Measurements from ENCODE around the gene RABL3. TPM values are rescaled to one million over a fixed set of nuclear protein-coding genes. Genes with fewer than 3 reads are reported as not detected.
A peak's percentile ranks its signal among the peaks of the same experiment; 100 is the strongest.
"Not testable (repeated sequence)": the region's sequence is repeated elsewhere in the genome, so short reads cannot be mapped to it uniquely, and the experiment has no call there.

Gene RABL3
- total RNA-seq, 3 donors from 2014 or later, result 30.8 to 39.8 (median 36.5) TPM

- DNase-seq, result no peak
- H3K9me3 Mint-ChIP-seq, result no peaks in the 10 kb centered on the region
- ATAC-seq, result no peak
- no peaks in the 10 kb centered on the region for H3K27me3 Mint-ChIP-seq (ENCODE audit: low read depth)
- no peak overlapping the region for H3K4me3 Mint-ChIP-seq
- peaks cover 9% of the 10 kb centered on the region for H3K36me3 Mint-ChIP-seq (ENCODE audit: insufficient read depth)
- peaks cover 66% of the 10 kb centered on the region for H3K4me1 Mint-ChIP-seq (ENCODE audit: low read depth)
Measured at GRCh38 chr3:120763601-120764000, 21.3 kb upstream of the RABL3 start.

GRCh38 chr3:120762615-120763014 is 20.3 kb upstream of the RABL3 start:
- Mint-ChIP-seq H3K27me3 (ENCODE audit: low read depth) (no peaks in the 10 kb centered on the region), H3K9me3 (no peaks in the 10 kb centered on the region), H3K4me3 (no peak overlapping the region), H3K4me1 (ENCODE audit: low read depth) (peaks cover 59% of the 10 kb centered on the region), H3K36me3 (ENCODE audit: insufficient read depth) (peaks cover 10% of the 10 kb centered on the region)
- DNase-seq, result no peak
- no peak for ATAC-seq

DNA sequence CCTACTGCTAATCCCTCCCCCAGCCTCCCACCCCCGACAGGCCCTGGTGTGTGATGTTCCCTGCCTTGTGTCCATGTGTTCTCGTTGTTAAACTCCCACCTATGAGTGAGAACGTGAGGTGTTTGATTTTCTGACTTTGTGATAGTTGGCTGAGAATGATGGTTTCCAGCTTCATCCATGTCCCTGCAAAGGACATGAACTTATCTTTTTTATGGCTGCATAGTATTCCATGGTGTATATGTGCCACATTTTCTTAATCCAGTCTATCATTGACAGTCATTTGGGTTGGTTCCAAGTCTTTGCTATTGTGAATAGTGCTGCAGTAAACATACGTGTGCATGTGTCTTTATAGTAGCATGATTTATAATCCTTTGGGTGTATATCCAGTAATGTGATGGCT is 16.2 kb upstream of the RABL3 start:
- DNase-seq; H3K9me3 Mint-ChIP-seq; ATAC-seq; H3K27me3 Mint-ChIP-seq (ENCODE audit: low read depth); H3K4me3 Mint-ChIP-seq: not testable (repeated sequence)
- Mint-ChIP-seq H3K4me1 (ENCODE audit: low read depth) (peaks cover 48% of the 10 kb centered on the region), H3K36me3 (ENCODE audit: insufficient read depth) (peaks cover 33% of the 10 kb centered on the region)

DNA sequence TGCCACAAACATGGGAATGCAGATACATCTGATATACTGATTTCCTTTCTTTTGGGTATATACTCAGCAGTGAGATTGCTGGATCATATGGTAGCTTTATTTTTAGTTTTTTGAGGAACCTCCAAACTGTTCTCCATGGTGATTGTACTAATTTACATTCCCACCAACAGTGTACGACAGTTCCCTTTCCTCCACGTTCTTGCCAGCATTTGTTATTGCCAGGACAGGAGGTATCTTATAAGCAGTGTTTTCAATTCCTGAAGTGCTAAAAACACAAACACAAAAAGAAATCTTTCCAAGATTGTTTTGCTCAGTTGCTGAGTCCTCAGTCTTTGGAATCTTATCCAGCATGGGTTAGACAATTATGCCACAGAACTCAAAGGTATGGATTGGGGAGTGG is 13.7 kb upstream of the RABL3 start:
- no peak overlapping the region for H3K4me3 Mint-ChIP-seq
- peaks cover 51% of the 10 kb centered on the region for H3K36me3 Mint-ChIP-seq (ENCODE audit: insufficient read depth)
- ATAC-seq, result no peak
- DNase-seq, result no peak
- no peaks in the 10 kb centered on the region for H3K9me3 Mint-ChIP-seq
- no peaks in the 10 kb centered on the region for H3K27me3 Mint-ChIP-seq (ENCODE audit: low read depth)
- H3K4me1 Mint-ChIP-seq (ENCODE audit: low read depth), result peaks cover 48% of the 10 kb centered on the region

DNA sequence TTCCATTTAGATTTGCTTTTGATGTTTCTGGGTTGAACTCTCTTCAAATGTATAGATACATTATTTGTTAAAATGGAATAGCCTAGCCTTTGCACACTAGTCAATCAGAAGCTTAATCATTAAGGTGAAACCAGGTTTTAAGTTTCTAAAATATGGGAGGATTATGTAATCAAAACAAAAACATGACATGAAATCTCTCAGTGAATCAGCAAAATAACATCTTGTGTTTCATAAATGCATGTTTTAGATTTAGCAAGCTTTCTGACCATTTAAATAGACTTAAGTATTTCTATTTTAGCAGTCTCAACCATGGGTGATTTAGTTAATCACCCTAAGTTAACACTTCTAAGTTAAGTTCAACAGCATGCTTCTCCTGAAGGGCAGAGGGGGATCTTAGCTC is 11.5 kb upstream of the RABL3 start:
- H3K4me1 Mint-ChIP-seq (ENCODE audit: low read depth), result peaks cover 37% of the 10 kb centered on the region
- ATAC-seq (no peak), DNase-seq (no peak)
- no peaks in the 10 kb centered on the region for H3K9me3 Mint-ChIP-seq
- no peak overlapping the region for H3K4me3 Mint-ChIP-seq
- H3K27me3 Mint-ChIP-seq (ENCODE audit: low read depth), result no peaks in the 10 kb centered on the region
- peaks cover 54% of the 10 kb centered on the region for H3K36me3 Mint-ChIP-seq (ENCODE audit: insufficient read depth)

GRCh38 chr3:120752865-120753264 is 10.5 kb upstream of the RABL3 start:
- Mint-ChIP-seq H3K4me3 (no peak overlapping the region), H3K27me3 (ENCODE audit: low read depth) (no peaks in the 10 kb centered on the region), H3K36me3 (ENCODE audit: insufficient read depth) (peaks cover 49% of the 10 kb centered on the region), H3K4me1 (ENCODE audit: low read depth) (peaks cover 36% of the 10 kb centered on the region), H3K9me3 (no peaks in the 10 kb centered on the region)
- ATAC-seq (no peak), DNase-seq (no peak)

DNA sequence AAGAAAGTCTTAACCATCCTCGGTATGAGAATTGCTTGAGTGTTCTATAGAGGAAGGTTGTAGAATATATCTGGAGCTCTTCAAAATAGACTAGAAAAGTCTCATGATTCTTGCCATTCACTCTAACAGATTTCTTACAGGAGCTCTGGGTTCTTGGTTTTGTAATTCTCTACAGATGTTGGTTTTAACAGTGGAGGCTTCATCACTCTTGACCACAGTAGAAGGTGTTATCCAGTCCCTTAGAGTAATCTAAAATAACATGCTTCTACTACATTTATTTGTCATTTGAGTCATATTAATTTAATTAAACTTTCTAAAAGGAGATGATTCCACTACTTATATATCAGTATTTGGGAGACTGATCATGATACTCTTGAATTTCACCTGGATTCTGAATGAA is 9.9 kb upstream of the RABL3 start:
- H3K4me3 Mint-ChIP-seq, result no peak overlapping the region
- H3K27me3 Mint-ChIP-seq (ENCODE audit: low read depth), result no peaks in the 10 kb centered on the region
- no peak for ATAC-seq
- H3K4me1 Mint-ChIP-seq (ENCODE audit: low read depth), result peaks cover 37% of the 10 kb centered on the region
- no peak for DNase-seq
- no peaks in the 10 kb centered on the region for H3K9me3 Mint-ChIP-seq
- H3K36me3 Mint-ChIP-seq (ENCODE audit: insufficient read depth), result peaks cover 46% of the 10 kb centered on the region

DNA sequence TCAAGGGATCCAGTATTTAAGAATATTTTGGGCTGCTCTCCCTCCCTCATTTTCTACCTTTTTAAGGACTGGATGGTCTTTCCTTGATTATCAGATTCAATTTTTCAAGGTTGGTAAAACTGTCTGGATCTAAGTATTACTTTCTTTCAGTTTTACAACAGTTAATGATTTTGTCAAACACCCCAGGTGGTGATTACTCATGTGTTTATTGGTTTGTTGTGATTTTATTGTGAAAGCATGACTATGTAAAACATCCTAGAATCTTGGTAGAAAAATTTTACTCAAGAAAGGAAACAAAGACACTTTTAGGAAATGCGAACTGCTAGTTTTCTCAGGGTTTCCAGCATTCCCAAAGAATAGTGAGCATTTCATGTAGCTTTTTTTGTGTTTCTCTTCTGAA is 7.5 kb upstream of the RABL3 start:
- H3K27me3 Mint-ChIP-seq (ENCODE audit: low read depth), result no peaks in the 10 kb centered on the region
- ATAC-seq (no peak), DNase-seq (no peak)
- H3K4me3 Mint-ChIP-seq, result no peak overlapping the region
- H3K4me1 Mint-ChIP-seq (ENCODE audit: low read depth), result peaks cover 37% of the 10 kb centered on the region
- H3K36me3 Mint-ChIP-seq (ENCODE audit: insufficient read depth), result peaks cover 34% of the 10 kb centered on the region
- no peaks in the 10 kb centered on the region for H3K9me3 Mint-ChIP-seq

GRCh38 chr3:120745466-120745865 is 3.1 kb upstream of the RABL3 start:
- ATAC-seq (no peak), DNase-seq (no peak)
- peaks cover 35% of the 10 kb centered on the region for H3K4me1 Mint-ChIP-seq (ENCODE audit: low read depth)
- H3K4me3 Mint-ChIP-seq, result no peak overlapping the region
- H3K36me3 Mint-ChIP-seq (ENCODE audit: insufficient read depth), result peaks cover 2% of the 10 kb centered on the region
- no peaks in the 10 kb centered on the region for H3K27me3 Mint-ChIP-seq (ENCODE audit: low read depth)
- no peaks in the 10 kb centered on the region for H3K9me3 Mint-ChIP-seq

GRCh38 chr3:120743556-120744195 is 1.4 kb upstream of the RABL3 start:
- no peaks in the 10 kb centered on the region for H3K36me3 Mint-ChIP-seq (ENCODE audit: insufficient read depth)
- no peaks in the 10 kb centered on the region for H3K9me3 Mint-ChIP-seq
- peak overlapping the region; percentile 97 for H3K4me3 Mint-ChIP-seq
- ATAC-seq (no peak), DNase-seq (no peak)
- H3K27me3 Mint-ChIP-seq (ENCODE audit: low read depth), result no peaks in the 10 kb centered on the region
- H3K4me1 Mint-ChIP-seq (ENCODE audit: low read depth), result peaks cover 28% of the 10 kb centered on the region

GRCh38 chr3:120742849-120743365 is 591 bp upstream of the RABL3 start:
- ATAC-seq, result peak; percentile 15 to 20
- Mint-ChIP-seq H3K4me3 (peak overlapping the region; percentile 97), H3K36me3 (ENCODE audit: insufficient read depth) (no peaks in the 10 kb centered on the region), H3K9me3 (no peaks in the 10 kb centered on the region), H3K27me3 (ENCODE audit: low read depth) (no peaks in the 10 kb centered on the region), H3K4me1 (ENCODE audit: low read depth) (peaks cover 28% of the 10 kb centered on the region)
- no peak for DNase-seq

DNA sequence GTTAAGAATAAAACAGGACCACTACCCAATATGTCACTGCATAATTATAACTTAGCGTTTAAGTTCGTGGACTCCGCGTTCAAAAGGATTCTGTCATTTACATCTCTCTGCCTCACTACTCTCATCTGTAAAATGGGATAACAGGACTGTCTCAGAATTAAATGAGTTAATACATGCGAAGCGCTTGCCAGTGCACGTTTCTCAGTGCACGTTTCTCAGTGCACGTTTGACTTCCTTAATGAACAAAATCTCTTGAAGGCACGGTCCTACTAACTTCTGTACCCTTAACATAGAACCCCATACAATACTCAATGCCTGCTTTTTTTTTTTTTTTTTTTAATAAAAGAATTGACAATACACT is 499 bp downstream of the RABL3 start:
- Mint-ChIP-seq H3K27me3 (ENCODE audit: low read depth) (no peaks in the 10 kb centered on the region), H3K4me1 (ENCODE audit: low read depth) (peaks cover 27% of the 10 kb centered on the region), H3K9me3 (peaks cover 4% of the 10 kb centered on the region), H3K36me3 (ENCODE audit: insufficient read depth) (peaks cover 4% of the 10 kb centered on the region), H3K4me3 (peak overlapping the region; percentile 97)
- DNase-seq, result no peak
- peak in 1 of 2 donors; percentile 4 for ATAC-seq

- DNase-seq, result no peak
- Mint-ChIP-seq H3K9me3 (peaks cover 4% of the 10 kb centered on the region), H3K36me3 (ENCODE audit: insufficient read depth) (peaks cover 4% of the 10 kb centered on the region), H3K27me3 (ENCODE audit: low read depth) (no peaks in the 10 kb centered on the region), H3K4me1 (ENCODE audit: low read depth) (peaks cover 27% of the 10 kb centered on the region), H3K4me3 (peak overlapping the region; percentile 97)
- ATAC-seq, result no peak
Measured at GRCh38 chr3:120741320-120741719, 996 bp downstream of the RABL3 start.

DNA sequence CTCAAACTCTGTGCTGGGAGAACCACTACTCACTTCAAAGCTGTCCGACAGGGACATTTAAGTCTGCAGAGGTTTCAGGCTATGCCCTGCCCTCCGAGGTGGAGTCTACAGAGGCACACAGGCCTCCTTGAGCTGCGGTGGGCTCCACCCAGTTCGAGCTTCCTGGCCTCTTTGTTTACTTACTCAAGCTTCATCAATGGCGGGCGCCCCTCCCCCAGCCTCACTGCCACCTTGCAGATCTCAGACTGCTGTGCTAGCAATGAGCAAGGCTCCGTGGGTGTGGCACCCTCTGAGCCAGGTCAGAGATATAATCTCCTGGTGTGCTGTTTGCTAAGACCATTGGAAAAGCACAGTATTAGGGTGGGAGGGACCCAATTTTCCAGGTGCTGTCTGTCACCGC is 4.3 kb downstream of the RABL3 start:
- not testable (repeated sequence) for H3K9me3 Mint-ChIP-seq; H3K4me3 Mint-ChIP-seq; H3K4me1 Mint-ChIP-seq (ENCODE audit: low read depth); DNase-seq; H3K36me3 Mint-ChIP-seq (ENCODE audit: insufficient read depth); ATAC-seq; H3K27me3 Mint-ChIP-seq (ENCODE audit: low read depth)

GRCh38 chr3:120730576-120731542 is 11.5 kb downstream of the RABL3 start:
- Mint-ChIP-seq H3K36me3 (ENCODE audit: insufficient read depth) (peaks cover 23% of the 10 kb centered on the region), H3K27me3 (ENCODE audit: low read depth) (no peaks in the 10 kb centered on the region), H3K9me3 (peaks cover 7% of the 10 kb centered on the region), H3K4me1 (ENCODE audit: low read depth) (peaks cover 3% of the 10 kb centered on the region), H3K4me3 (no peak overlapping the region)
- no peak for DNase-seq
- no peak for ATAC-seq
